Endodermal cell (in vitro differentiated cells): Measurements from ENCODE around the gene SUSD3. TPM values are rescaled to one million over a fixed set of nuclear protein-coding genes. Genes with fewer than 3 reads are reported as not detected.

Experiments
- DNase-seq: peaks from one replicate; pipeline ENCODE4 v3.0.0-alpha.2; 2017
- H3K27ac ChIP-seq: 2 replicates; pipeline ENCODE4 v1.5.1; 2013; ENCODE audit warnings: mild to moderate bottlenecking, low read depth, low read length, moderate library complexity
- H3K27me3 ChIP-seq: 2 replicates; pipeline ENCODE4 v1.6.1; 2013; ENCODE audit warnings: mild to moderate bottlenecking, low read length, moderate library complexity; ENCODE audit not compliant: insufficient read depth, control insufficient read depth, poor library complexity, severe bottlenecking
- H3K36me3 ChIP-seq: 2 replicates; pipeline ENCODE4 v1.7.0; 2013; ENCODE audit warnings: mild to moderate bottlenecking, low read length, moderate library complexity; ENCODE audit not compliant: control insufficient read depth, insufficient read depth
- H3K4me1 ChIP-seq: one replicate; pipeline ENCODE4 v1.7.0; 2013; ENCODE audit warnings: low read length; ENCODE audit not compliant: control insufficient read depth, insufficient read depth
- H3K4me3 ChIP-seq: 2 replicates; pipeline ENCODE4 v1.5.1; 2013; ENCODE audit warnings: mild to moderate bottlenecking, low read length, moderate library complexity
- H3K9ac ChIP-seq: 2 replicates; pipeline ENCODE4 v1.6.1; 2013; ENCODE audit warnings: mild to moderate bottlenecking, low read length, moderate library complexity; ENCODE audit not compliant: poor library complexity, severe bottlenecking; ENCODE audit errors: extremely low read depth
- H3K9me3 ChIP-seq: 2 replicates; pipeline ENCODE4 v1.6.1; 2013; ENCODE audit warnings: mild to moderate bottlenecking, low read length, moderate library complexity; ENCODE audit not compliant: control insufficient read depth
- H3K27ac Mint-ChIP-seq: 2 replicates; pipeline ENCODE4 v1.8.0; 2020; ENCODE audit warnings: mixed read lengths
- H3K27me3 Mint-ChIP-seq: 2 replicates; pipeline ENCODE4 v1.8.0; 2021; ENCODE audit warnings: mild to moderate bottlenecking, mixed read lengths; ENCODE audit not compliant: insufficient read depth
- H3K36me3 Mint-ChIP-seq: 2 replicates; pipeline ENCODE4 v1.8.0; 2020; ENCODE audit warnings: low read depth, mixed read lengths
- H3K4me1 Mint-ChIP-seq: 2 replicates; pipeline ENCODE4 v1.8.0; 2020; ENCODE audit warnings: mixed read lengths
- H3K4me3 Mint-ChIP-seq: 2 replicates; pipeline ENCODE4 v1.8.0; 2020; ENCODE audit warnings: mild to moderate bottlenecking, moderate library complexity, mixed read lengths
- H3K9me3 Mint-ChIP-seq: 2 replicates; pipeline ENCODE4 v1.8.0; 2020; ENCODE audit warnings: mild to moderate bottlenecking, mixed read lengths
- WGBS, 2 experiments: methylation state at CpG; one replicate each; pipeline versions ENCODE4 v1.1.5 to v1.1.7; 2013; ENCODE audit warnings: missing lambda C conversion rate in 2 of 2, mixed read lengths in 1 of 2; ENCODE audit not compliant: insufficient coverage in 1 of 2, insufficient read length in 1 of 2; 5-methylcytosine and 5-hydroxymethylcytosine counted together
- total RNA-seq, 2 donors: library from RNA; stranded (reverse); fragmentation: NEBNext Ultra II Directional in 1 of 2; extraction: Animal tissue kit (Norgen Biotek cat#: 25700) in 1 of 2; gene quantifications; 2 replicates in 1 of 2; 3 replicates in 1 of 2; pipeline ENCODE4 v1.2.1, GENCODE V29; 2021
- TF ChIP-seq, protein P1 (sequence below): fragments of 200-600 bp; sonication (generic); conservative IDR thresholded peaks from 2 replicates; pipeline ENCODE4 v1.5.0; 2021; ENCODE audit warnings: antibody characterized with exemption, mild to moderate bottlenecking

The SUSD3 gene
- total RNA-seq, 2 donors from 2014 or later = 5.1 to 5.9 TPM

DNA sequence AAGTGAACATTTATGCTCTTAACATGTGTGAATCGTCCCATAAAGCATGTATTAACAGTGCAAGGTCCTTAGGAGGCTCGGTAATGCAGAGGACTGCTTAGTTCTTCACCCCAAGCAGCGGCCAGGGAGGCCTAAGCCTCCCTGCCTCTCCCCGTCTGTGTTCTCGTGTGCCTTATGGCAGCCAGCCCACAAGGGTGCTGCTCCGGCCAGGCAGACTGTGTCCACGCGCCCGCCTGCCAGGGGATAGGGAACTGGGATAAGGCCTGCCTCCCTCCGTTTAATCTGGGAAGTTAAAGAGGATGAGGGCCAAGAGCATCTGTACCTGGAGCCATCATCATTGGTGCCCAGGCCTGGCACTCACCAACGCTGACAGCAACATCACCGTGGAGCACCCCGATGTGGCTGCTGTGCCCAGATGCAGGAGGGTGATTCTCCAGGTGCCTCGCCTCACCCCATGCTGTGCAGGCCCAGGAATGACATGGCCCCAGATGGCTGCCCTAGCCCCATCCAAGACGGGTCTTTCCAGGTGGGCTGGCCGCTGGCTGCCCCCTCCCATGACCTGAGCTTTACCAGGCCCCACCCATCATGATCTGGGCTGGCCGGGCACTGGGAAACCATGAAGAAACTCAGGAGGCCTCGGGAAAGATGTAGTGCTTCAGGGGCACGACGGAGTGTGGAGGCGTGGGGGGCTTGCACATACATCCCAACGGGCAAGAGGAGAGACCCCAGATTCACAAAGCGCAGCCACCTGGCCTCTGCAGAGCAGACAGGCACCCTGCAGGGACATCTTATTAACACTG lies 35.6 kb upstream of the SUSD3 start:
- 89 to 96% methylated on average over 20 to 23 of the region's 23 CpGs for WGBS, 2 experiments
- Histone ChIP-seq H3K27ac (no peak overlapping the region), H3K4me1 (no peaks in the 10 kb centered on the region), H3K36me3 (no peaks in the 10 kb centered on the region), H3K27me3 (no peaks in the 10 kb centered on the region), H3K9me3 (no peaks in the 10 kb centered on the region), H3K9ac (no peak overlapping the region), H3K4me3 (no peak overlapping the region)
- no peaks in the 10 kb centered on the region for H3K27me3 Mint-ChIP-seq
- H3K27ac Mint-ChIP-seq = no peak overlapping the region
- no peak overlapping the region for H3K4me3 Mint-ChIP-seq
- TF ChIP-seq, protein P1, sequence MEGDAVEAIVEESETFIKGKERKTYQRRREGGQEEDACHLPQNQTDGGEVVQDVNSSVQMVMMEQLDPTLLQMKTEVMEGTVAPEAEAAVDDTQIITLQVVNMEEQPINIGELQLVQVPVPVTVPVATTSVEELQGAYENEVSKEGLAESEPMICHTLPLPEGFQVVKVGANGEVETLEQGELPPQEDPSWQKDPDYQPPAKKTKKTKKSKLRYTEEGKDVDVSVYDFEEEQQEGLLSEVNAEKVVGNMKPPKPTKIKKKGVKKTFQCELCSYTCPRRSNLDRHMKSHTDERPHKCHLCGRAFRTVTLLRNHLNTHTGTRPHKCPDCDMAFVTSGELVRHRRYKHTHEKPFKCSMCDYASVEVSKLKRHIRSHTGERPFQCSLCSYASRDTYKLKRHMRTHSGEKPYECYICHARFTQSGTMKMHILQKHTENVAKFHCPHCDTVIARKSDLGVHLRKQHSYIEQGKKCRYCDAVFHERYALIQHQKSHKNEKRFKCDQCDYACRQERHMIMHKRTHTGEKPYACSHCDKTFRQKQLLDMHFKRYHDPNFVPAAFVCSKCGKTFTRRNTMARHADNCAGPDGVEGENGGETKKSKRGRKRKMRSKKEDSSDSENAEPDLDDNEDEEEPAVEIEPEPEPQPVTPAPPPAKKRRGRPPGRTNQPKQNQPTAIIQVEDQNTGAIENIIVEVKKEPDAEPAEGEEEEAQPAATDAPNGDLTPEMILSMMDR = no peak
- no peaks in the 10 kb centered on the region for H3K36me3 Mint-ChIP-seq
- DNase-seq = no peak
- peaks cover 7% of the 10 kb centered on the region for H3K4me1 Mint-ChIP-seq
- no peaks in the 10 kb centered on the region for H3K9me3 Mint-ChIP-seq

DNA sequence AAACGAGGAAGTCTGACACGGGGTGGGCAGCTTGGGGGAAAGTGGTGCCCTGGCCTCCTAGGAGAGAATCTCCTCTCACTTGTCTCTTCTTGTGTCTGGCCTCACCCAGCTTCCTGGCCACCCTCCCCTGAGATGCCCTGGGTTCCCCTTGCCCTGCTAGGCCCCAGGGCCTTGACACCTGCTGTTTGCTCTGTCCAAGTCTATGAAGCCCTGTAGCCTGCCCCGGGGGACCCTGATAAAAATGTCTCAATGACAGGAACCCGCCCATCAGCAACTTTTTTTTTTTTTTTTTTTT lies 35.0 kb upstream of the SUSD3 start:
- H3K36me3 Mint-ChIP-seq = no peaks in the 10 kb centered on the region
- no peak overlapping the region for H3K4me3 Mint-ChIP-seq
- DNase-seq = no peak
- no peak overlapping the region for H3K27ac ChIP-seq
- H3K27me3 Mint-ChIP-seq = no peaks in the 10 kb centered on the region
- no peaks in the 10 kb centered on the region for H3K9me3 ChIP-seq
- H3K9me3 Mint-ChIP-seq = no peaks in the 10 kb centered on the region
- TF ChIP-seq, protein P1 = no peak
- no peak overlapping the region for H3K9ac ChIP-seq
- no peaks in the 10 kb centered on the region for H3K36me3 ChIP-seq
- H3K27ac Mint-ChIP-seq = no peak overlapping the region
- no peaks in the 10 kb centered on the region for H3K27me3 ChIP-seq
- H3K4me1 Mint-ChIP-seq = peaks cover 2% of the 10 kb centered on the region
- no peaks in the 10 kb centered on the region for H3K4me1 ChIP-seq
- 58 to 87% methylated on average over 2 to 4 of the region's 4 CpGs for WGBS, 2 experiments
- H3K4me3 ChIP-seq = no peak overlapping the region

DNA sequence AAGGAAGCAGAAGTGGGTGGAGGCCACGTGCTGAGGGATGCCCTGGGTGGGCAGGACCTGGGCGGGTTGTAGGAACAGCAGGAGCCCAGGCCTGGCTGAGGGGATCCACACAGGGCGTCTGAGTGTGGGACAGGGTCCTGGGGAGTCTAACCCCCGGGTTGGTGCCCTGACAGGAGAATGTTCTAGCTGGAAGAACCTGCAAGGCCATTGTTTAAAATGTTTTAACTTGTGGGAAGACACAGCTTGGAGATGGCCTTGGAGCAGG lies 33.9 kb upstream of the SUSD3 start:
- Histone ChIP-seq H3K9ac (no peak overlapping the region), H3K36me3 (no peaks in the 10 kb centered on the region), H3K27ac (no peak overlapping the region), H3K9me3 (no peaks in the 10 kb centered on the region), H3K4me1 (no peaks in the 10 kb centered on the region), H3K4me3 (no peak overlapping the region), H3K27me3 (no peaks in the 10 kb centered on the region)
- H3K36me3 Mint-ChIP-seq = no peaks in the 10 kb centered on the region
- no peak overlapping the region for H3K4me3 Mint-ChIP-seq
- no peaks in the 10 kb centered on the region for H3K4me1 Mint-ChIP-seq
- H3K9me3 Mint-ChIP-seq = no peaks in the 10 kb centered on the region
- no peaks in the 10 kb centered on the region for H3K27me3 Mint-ChIP-seq
- H3K27ac Mint-ChIP-seq = no peak overlapping the region
- WGBS, 2 experiments = 80 to 83% methylated on average over 1 to 4 of the region's 4 CpGs
- no peak for DNase-seq
- TF ChIP-seq, protein P1 = no peak
